ENCODE data around the gene GEMIN5.

GEMIN5 gene

GRCh38 chr5:154841273-154841661, 96.7 kb downstream of the GEMIN5 start:
- no peak for DNase-seq

- DNase-seq = no peak
Observed at GRCh38 chr5:154840435-154841272, 97.4 kb downstream of the GEMIN5 start.
